CD4-positive, alpha-beta T cell (primary cell): ENCODE data around the gene IL1RN. TPM values are rescaled to one million over a fixed set of nuclear protein-coding genes. Genes with fewer than 3 reads are reported as not detected.

Experiments
- ATAC-seq: fragments of 200-7000 bp; cut with Tn5 transposase; one replicate; pipeline ENCODE4 v1.10.0; 2022; ENCODE audit warnings: mild to moderate bottlenecking; ENCODE audit not compliant: poor library complexity
- CTCF ChIA-PET: fragments of 350-600 bp; sonication (Branson Sonifier 250); formaldehyde crosslinking; loops from one replicate; lab custom pipeline; 2021; ENCODE audit warnings: antibody characterized with exemption, inconsistent platforms; lab: Charles Lee
- POLR2A ChIA-PET: fragments of 350-600 bp; sonication (Branson Sonifier 250); formaldehyde crosslinking; loops from one replicate; lab custom pipeline; 2021; ENCODE audit warnings: antibody characterized with exemption, inconsistent platforms; lab: Charles Lee
- DNase-seq, 14 experiments: peaks; one replicate each; pipeline ENCODE4 v3.0.0-alpha.2; 2013 to 2020; ENCODE audit warnings: mixed read lengths in 2 of 14
- H3K27ac ChIP-seq, 2 donors: one replicate each; pipeline versions ENCODE4 v1.5.1 to v1.7.0; 2013; ENCODE audit warnings: low read length in 2 of 2, low read depth in 1 of 2, mild to moderate bottlenecking in 1 of 2
- H3K27me3 ChIP-seq, 2 experiments: 1 replicate in 1 of 2; 2 replicates in 1 of 2; pipeline versions ENCODE4 v1.6.1 to v1.7.0; 2013; ENCODE audit warnings: low read length in 2 of 2, control low read depth in 1 of 2, mild to moderate bottlenecking in 1 of 2, moderate library complexity in 1 of 2; ENCODE audit not compliant: insufficient read depth in 2 of 2, control insufficient read depth in 1 of 2
- H3K36me3 ChIP-seq: one replicate; pipeline ENCODE4 v1.6.1; 2013; ENCODE audit warnings: low read length, control low read depth; ENCODE audit not compliant: insufficient read depth
- H3K4me1 ChIP-seq: one replicate; pipeline ENCODE4 v1.6.1; 2013; ENCODE audit warnings: low read length, control low read depth; ENCODE audit not compliant: insufficient read depth
- H3K4me3 ChIP-seq: one replicate; pipeline ENCODE4 v1.5.1; 2013; ENCODE audit warnings: mild to moderate bottlenecking, low read length, moderate library complexity
- H3K9me3 ChIP-seq, 2 experiments: 1 replicate in 1 of 2; 2 replicates in 1 of 2; pipeline versions ENCODE4 v1.6.1 to v1.7.0; 2013; ENCODE audit warnings: low read length in 2 of 2, mild to moderate bottlenecking in 2 of 2, control low read depth in 1 of 2, moderate library complexity in 1 of 2; ENCODE audit not compliant: control insufficient read depth in 1 of 2, insufficient read depth in 1 of 2
- H3K27ac Mint-ChIP-seq: one replicate; pipeline ENCODE4 v1.8.0; 2020; ENCODE audit warnings: mixed read lengths
- H3K27me3 Mint-ChIP-seq: one replicate; pipeline ENCODE4 v1.8.0; 2021; ENCODE audit warnings: mixed read lengths
- H3K36me3 Mint-ChIP-seq: one replicate; pipeline ENCODE4 v1.8.0; 2021; ENCODE audit warnings: low read depth, mixed read lengths
- H3K4me1 Mint-ChIP-seq: one replicate; pipeline ENCODE4 v1.8.0; 2021; ENCODE audit warnings: low read depth, mixed read lengths
- H3K4me3 Mint-ChIP-seq: one replicate; pipeline ENCODE4 v1.8.0; 2020; ENCODE audit warnings: mild to moderate bottlenecking, mixed read lengths
- H3K9me3 Mint-ChIP-seq: one replicate; pipeline ENCODE4 v1.8.0; 2020; ENCODE audit warnings: mixed read lengths
- intact Hi-C, 2 experiments: fragments of 100-400 bp; cut with DNase I in 1 of 2; cut with micrococcal nuclease in 1 of 2; formaldehyde crosslinking; loops; one replicate each; pipeline versions ENCODE4 v1.15.1 to v1.9.0; 2023 to 2025; cut with DNase I, micrococcal nuclease
- total RNA-seq, 174 experiments: library from RNA in 2 of 174; stranded (reverse) in 2 of 174; gene quantifications; one replicate each; pipeline ENCODE4 v1.2.3 and lab custom pipeline; 2021 to 2026
- TF ChIP-seq, protein P1 (sequence below): fragments of 200-600 bp; IDR thresholded peaks from one replicate; pipeline ENCODE4 v1.8.0; 2022; ENCODE audit warnings: antibody characterized with exemption, mild to moderate bottlenecking

Gene IL1RN
- total RNA-seq, 2 experiments from 2014 or later: 0.31 to 0.58 TPM

DNA sequence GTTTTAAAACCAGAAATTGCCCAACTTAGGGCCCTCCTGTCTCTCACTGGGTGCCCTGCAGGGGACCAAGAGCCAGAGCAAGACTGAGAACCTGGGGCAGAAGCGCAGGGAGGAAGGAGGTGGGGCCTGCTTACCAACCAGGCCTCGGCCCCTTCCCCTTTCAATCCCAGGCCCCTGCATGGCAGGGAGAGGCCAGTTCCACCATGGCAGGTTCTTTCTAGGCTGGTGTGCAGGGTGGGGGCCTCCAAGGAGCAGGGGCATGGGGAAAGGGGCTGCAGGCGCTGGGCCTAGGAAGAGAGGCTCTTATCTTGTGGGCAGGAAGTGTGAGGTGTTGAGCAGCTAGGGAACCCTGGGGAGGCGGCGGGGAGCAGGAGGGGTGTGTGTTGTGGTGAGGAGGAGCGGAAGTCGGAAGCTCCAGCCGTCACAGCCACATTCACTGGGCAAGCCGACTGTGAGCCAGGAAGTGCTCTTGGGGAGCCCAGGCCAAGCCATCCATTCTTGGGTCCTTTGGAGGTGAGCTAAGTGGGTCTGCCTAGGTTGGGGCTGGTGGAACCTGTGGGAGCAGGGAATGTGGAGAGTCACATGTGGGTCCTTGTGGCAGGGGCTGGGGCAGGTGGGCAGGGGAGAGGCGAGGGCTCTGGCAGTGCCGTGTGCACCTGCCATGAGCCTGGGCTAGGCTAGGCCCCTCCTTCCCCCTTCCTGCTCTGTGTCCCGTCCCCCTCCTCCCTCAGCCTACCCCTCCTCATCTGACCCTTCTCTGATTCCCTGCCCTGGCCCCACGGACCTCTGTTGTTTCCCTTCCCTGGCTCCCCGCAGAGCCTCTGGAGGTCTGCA lies 46.4 kb downstream of the IL1RN start, which contains the start of gene PSD4:
Gene PSD4, plus strand, starts transcription at position 430 of the 834 bp plus-strand sequence. CDS start 8,486 bp downstream, outside the sequence.
- peaks cover 5% of the 10 kb centered on the region for H3K27me3 Mint-ChIP-seq
- ATAC-seq (peak; percentile 82), DNase-seq (peak; percentile 72 to 95 (median 85))
- TF ChIP-seq, protein P1, sequence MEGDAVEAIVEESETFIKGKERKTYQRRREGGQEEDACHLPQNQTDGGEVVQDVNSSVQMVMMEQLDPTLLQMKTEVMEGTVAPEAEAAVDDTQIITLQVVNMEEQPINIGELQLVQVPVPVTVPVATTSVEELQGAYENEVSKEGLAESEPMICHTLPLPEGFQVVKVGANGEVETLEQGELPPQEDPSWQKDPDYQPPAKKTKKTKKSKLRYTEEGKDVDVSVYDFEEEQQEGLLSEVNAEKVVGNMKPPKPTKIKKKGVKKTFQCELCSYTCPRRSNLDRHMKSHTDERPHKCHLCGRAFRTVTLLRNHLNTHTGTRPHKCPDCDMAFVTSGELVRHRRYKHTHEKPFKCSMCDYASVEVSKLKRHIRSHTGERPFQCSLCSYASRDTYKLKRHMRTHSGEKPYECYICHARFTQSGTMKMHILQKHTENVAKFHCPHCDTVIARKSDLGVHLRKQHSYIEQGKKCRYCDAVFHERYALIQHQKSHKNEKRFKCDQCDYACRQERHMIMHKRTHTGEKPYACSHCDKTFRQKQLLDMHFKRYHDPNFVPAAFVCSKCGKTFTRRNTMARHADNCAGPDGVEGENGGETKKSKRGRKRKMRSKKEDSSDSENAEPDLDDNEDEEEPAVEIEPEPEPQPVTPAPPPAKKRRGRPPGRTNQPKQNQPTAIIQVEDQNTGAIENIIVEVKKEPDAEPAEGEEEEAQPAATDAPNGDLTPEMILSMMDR: no peak
- Histone ChIP-seq H3K9me3 (no peaks in the 10 kb centered on the region), H3K4me1 (peaks cover 99% of the 10 kb centered on the region), H3K27me3 (no peaks in the 10 kb centered on the region), H3K27ac (peak within 1 kb of the TSS; percentile 62 to 88), H3K4me3 (peak within 1 kb of the TSS; percentile 86), H3K36me3 (peaks cover 26% of the 10 kb centered on the region)
- peaks cover 76% of the 10 kb centered on the region for H3K4me1 Mint-ChIP-seq
- intact Hi-C loops: loop anchor here (2.0 to 5.0 kb wide), 2 partner anchors 17 to 181 kb away; no protein-coding TSS in a partner anchor
- ChIA-PET POLR2A (interaction anchor here (0.7 to 4.1 kb wide), 17 partner anchors 9 to 583 kb away, joined by 3 to 91 read pairs (median 7); partner anchors contain the start of gene SLC35F5), CTCF (interaction anchor here (0.8 to 3.8 kb wide), 6 partner anchors 10 to 217 kb away, joined by 3 to 35 read pairs (median 10); no protein-coding TSS in a partner anchor)
- peaks cover 45% of the 10 kb centered on the region for H3K36me3 Mint-ChIP-seq
- no peaks in the 10 kb centered on the region for H3K9me3 Mint-ChIP-seq
- peak within 1 kb of the TSS; percentile 93 for H3K27ac Mint-ChIP-seq
- H3K4me3 Mint-ChIP-seq: peak within 1 kb of the TSS; percentile 92

DNA sequence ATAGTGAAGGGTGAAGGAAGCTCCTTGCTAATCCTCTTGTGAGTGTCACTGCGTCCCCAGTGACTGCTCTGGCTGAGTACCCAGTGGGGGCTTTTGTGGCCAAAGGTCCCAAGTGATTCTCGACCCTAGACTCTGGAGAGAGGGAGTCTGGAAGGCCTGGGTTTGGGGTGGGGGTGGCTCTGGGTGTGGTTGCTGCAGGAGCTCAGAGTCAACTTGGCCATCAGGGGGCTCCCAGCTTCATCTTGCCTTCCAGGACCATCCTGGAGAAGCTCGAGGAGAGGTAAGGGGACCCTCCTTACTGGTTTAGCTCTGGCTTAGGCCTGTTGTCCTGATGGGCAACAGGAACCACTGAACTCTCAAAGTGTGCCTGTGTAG lies 47.0 kb downstream of the IL1RN start:
- H3K4me3 Mint-ChIP-seq: peak overlapping the region; percentile 92
- peak in 2 of 14 experiments; percentile 29 to 37 for DNase-seq
- intact Hi-C loops: loop anchor here (2.0 to 5.0 kb wide), 2 partner anchors 18 to 182 kb away; no protein-coding TSS in a partner anchor

More for the DNA sequence above, 47.0 kb downstream of the IL1RN start:
- Mint-ChIP-seq H3K4me1 (peaks cover 77% of the 10 kb centered on the region), H3K27me3 (peaks cover 5% of the 10 kb centered on the region), H3K27ac (peak overlapping the region; percentile 93), H3K9me3 (no peaks in the 10 kb centered on the region), H3K36me3 (peaks cover 51% of the 10 kb centered on the region)
- H3K4me1 ChIP-seq: peaks cover 99% of the 10 kb centered on the region
- H3K27ac ChIP-seq: peak overlapping the region; percentile 62 to 88
- no peaks in the 10 kb centered on the region for H3K27me3 ChIP-seq
- ChIA-PET POLR2A (interaction anchor here (0.7 to 4.1 kb wide), 19 partner anchors 9 to 582 kb away, joined by 3 to 91 read pairs (median 6); partner anchors contain the start of gene SLC35F5), CTCF (interaction anchor here (0.8 to 3.8 kb wide), 7 partner anchors 10 to 216 kb away, joined by 3 to 35 read pairs (median 8); no protein-coding TSS in a partner anchor)
- no peaks in the 10 kb centered on the region for H3K9me3 ChIP-seq
- peaks cover 32% of the 10 kb centered on the region for H3K36me3 ChIP-seq
- peak overlapping the region; percentile 86 for H3K4me3 ChIP-seq
- no peak for ATAC-seq
- TF ChIP-seq, protein P1: no peak
